Suprapubic skin (tissue), 4 donors: ENCODE measurements around the gene SPDYE16.
"Not testable (repeated sequence)": the region's sequence is repeated elsewhere in the genome, so short reads cannot be mapped to it uniquely, and the experiment has no call there.

Source experiments
- EP300 ChIP-seq: sonication (generic); formaldehyde crosslinking; IDR thresholded peaks from one replicate; pipeline ENCODE4 v1.6.1; 2017; ENCODE audit warnings: antibody characterized with exemption
- POLR2AphosphoS5 ChIP-seq, 3 donors: sonication (generic); formaldehyde crosslinking; IDR thresholded peaks; one replicate each; pipeline ENCODE4 v1.6.1; 2017; ENCODE audit warnings: antibody characterized with exemption in 3 of 3
- TF ChIP-seq, protein P1 (sequence below), 2 donors: fragments of 200-600 bp in 1 of 2; fragments of 450-650 bp in 1 of 2; sonication (generic) in 1 of 2; IDR thresholded peaks; one replicate each; pipeline ENCODE4 v1.5.1; 2016 to 2019; ENCODE audit warnings: antibody characterized with exemption in 2 of 2, mild to moderate bottlenecking in 1 of 2, moderate library complexity in 1 of 2

DNA sequence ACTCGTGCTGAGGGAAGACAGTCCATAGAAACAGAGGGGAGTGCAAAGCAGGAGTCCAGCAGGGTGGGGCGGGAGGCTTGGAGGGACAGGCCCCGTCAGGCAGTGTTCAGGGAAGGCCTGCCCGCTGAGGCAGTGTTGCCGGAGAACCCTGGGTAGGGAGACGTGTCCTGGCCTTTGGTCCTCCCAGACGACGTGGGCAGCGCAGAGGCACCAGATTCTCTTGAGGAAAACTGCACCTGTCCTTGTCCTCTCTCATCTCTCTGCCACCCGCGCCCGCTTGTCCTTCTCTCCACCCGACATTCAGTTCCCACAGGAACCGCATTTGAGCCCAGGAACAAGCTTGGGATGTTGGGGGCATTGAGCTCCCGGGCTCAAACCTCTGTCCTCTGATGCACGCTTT, 47.4 kb downstream of the SPDYE16 start:
- TF ChIP-seq, protein P1, sequence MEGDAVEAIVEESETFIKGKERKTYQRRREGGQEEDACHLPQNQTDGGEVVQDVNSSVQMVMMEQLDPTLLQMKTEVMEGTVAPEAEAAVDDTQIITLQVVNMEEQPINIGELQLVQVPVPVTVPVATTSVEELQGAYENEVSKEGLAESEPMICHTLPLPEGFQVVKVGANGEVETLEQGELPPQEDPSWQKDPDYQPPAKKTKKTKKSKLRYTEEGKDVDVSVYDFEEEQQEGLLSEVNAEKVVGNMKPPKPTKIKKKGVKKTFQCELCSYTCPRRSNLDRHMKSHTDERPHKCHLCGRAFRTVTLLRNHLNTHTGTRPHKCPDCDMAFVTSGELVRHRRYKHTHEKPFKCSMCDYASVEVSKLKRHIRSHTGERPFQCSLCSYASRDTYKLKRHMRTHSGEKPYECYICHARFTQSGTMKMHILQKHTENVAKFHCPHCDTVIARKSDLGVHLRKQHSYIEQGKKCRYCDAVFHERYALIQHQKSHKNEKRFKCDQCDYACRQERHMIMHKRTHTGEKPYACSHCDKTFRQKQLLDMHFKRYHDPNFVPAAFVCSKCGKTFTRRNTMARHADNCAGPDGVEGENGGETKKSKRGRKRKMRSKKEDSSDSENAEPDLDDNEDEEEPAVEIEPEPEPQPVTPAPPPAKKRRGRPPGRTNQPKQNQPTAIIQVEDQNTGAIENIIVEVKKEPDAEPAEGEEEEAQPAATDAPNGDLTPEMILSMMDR (IDR thresholded peaks at IDR 0.05): not testable (repeated sequence)
- not testable (repeated sequence) for TF ChIP-seq POLR2AphosphoS5 (IDR thresholded peaks at IDR 0.05); EP300
